GM18868 (cell line): ENCODE measurements around the gene SCUBE2.

Experiments
- ATAC-seq: cut with Tn5 transposase; IDR thresholded peaks from one replicate; pipeline ENCODE4 v1.9.1; 2021; ENCODE audit warnings: mild to moderate bottlenecking, moderate library complexity; ENCODE audit not compliant: unreplicated experiment

SCUBE2 gene

DNA sequence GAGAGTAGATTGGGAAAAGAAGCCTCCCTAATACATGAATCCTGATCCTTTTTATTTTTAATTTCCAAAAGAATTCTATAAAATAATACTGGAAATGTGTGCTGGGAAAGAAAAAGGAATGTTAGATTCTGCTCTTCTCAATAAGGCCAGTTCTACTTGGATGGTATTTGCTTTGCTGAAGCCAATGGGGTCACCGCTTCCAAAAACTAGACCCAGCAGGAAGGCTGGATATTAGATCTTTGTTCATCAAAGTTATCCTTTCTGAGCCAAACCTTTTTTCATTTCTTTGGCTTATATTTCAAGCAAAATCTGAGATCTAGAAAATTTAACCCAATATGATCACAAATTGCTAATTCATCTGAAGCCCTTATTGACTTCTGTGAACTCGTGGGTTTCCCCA, 41.4 kb downstream of the SCUBE2 start:
- ATAC-seq = no peak

DNA sequence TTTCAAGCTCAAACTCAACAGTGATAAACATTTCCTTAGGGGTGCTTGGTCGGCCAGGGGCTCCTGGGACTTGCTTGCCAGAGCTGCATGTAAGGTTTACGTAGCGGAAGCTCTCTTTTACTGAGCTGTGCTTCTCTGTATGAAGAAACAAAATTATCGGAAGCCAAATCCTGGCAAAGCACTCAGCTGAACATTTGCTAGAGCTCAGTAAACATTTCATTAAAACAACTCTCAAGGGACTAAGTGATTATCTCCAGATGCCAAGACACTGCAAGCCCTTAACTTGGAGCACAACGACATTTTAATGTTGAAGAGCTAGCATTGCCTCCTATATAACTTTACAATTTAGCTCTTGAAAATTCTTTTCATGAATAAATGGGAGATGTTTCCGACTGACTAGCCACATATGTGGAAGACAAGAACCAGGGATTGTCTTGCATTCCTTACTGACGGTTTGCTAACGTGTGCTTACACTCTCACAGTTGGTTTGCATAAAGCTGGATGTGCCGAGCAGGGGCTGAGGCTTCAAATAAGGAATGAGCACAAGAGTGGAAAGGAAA, 43.4 kb downstream of the SCUBE2 start:
- no peak for ATAC-seq

DNA sequence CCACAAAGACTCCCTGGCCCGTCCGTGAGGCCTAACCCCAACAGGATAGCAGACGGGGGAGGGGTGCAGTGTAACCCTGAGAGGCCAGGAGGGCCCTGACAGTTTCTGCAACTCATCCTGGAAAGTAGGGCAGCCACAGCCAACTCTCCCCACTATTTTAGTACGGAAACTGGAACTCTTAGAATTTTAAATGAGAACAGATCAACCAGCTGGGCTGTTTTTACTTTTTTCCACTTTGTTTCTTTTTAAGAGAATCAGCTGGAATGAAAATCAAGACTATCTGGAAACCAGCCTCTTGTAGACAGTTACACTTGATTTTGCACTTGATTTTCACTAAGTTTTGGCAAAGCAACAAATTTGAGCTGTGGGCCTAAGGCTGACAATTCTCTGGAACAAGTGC, 44.9 kb downstream of the SCUBE2 start:
- no peak for ATAC-seq

DNA sequence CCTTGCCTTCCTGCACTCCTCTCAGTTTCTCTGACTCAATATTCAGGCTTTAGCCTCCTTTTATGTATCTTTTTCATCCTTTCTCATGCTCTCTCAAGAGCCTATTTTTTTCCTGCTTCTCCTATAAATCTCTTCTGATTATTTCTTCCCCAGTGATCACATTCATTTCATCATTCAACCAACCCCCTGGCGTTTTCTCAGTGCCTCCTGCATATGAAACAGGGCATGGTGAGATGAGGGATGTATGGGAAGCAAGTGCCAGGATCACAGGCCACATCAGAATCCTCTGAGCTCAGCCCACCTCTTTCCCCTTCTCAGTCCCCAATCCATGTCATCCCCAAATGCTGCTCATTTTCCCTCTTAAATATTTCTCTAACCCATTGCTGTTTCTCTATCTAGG, 48.9 kb downstream of the SCUBE2 start:
- ATAC-seq = no peak

DNA sequence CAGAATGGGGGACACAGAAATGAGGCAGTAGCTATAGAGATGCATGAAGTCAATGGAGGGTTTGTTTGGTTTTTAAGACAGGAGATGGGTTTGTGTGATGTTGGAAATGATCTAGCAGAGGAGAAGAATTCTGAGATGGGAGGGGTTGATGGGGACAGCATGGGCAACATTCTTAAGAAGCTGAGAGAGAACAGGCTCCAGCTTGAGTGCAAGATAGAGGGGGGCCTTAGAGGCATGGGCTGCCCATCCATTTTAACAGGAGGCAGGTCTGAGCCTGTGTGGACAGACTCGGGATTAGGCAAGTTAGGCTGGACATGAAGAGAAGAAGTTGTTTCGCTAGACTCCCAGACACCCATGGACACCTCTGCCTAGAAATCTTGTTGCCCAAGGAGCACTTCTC, 49.7 kb downstream of the SCUBE2 start:
- no peak for ATAC-seq

DNA sequence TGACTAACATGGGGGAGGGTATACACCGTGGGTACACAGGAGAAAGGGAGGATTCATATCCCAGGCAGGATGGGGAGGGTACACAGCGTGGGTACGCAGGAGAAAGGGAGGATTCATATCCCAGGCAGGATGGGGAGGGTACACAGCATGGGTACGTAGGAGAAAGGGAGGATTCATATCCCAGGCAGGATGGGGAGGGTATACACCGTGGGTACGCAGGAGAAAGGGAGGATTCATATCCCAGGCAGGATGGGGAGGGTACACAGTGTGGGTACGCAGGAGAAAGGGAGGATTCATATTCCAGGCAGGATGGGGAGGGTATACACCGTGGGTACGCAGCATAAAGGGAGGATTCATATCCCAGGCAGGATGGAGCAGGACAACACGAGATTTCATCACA, 51.0 kb downstream of the SCUBE2 start:
- ATAC-seq = no peak

DNA sequence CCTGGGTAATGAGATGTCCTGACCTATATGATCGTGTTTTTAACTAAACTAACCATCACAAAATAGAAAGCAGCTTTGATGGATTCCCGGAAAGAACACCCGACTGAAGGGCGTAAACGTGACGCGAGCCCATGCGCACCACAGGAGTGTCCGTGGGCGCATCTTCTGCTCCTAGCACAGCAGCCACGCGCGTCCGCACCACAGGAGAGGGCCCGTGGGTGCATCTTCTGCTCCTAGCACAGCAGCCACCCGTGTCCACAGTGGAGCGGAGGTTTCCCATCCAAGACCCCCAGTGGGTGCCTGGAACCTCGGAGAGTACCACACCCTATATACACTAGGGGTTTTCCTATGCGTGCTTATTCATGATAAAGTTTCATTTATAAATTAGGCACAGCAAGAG, 51.5 kb downstream of the SCUBE2 start:
- ATAC-seq = no peak

DNA sequence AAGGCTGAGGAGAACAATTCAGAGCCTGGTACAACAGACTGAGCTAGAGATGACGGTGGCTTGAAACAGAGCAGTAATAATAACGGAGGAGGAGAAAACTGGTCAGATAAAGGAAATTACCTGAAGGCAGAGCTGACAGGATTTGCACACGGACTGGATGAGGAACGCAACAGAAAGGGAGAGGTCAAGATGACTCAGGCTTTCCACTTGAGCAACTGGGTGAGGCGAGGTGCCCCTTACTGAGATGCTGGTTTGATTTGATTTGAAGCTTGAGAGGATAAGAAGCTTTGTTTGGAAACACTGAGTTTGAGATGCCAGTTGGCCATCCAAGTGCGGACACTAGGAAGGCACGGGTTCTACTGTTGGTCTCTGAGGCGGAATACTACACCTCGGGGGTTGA, 52.2 kb downstream of the SCUBE2 start:
- ATAC-seq = peak; percentile 49

DNA sequence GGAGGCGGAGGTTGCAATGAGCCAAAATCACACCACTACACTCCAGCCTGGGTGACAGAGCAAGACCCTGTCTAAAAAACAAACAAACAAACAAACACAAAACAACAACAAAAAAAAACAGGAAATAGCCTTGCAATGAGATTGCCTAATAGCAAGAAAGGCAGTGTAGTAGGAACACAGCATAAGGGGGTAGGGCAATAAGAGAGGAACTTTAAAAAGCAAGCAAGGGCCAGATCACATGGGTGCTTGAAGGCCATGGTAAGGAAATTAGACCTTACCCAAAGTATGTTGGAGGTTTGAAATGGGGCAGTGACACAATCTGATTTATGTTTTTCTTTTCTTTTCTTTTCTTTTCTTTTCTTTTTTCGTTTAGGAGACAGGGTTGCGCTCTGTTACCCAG, 52.9 kb downstream of the SCUBE2 start:
- no peak for ATAC-seq

DNA sequence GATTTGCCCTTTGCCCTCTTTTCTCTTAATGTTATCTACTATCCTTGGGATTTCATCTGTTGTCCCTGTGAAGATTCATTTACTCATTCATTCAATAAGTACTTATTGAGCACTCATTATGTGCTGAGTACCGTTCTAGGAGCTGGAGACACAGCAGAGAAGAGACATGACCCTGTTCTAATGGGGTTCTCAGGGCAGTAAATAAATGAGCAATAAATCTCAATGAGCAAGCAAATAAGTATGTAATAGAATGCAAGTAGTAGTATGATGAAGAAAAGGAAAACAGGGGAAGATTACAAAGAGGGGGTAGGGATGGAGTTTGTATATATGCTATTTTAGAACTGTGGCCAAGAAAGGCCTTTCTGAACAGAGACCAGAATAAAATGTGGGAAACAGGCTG, 53.4 kb downstream of the SCUBE2 start:
- no peak for ATAC-seq

DNA sequence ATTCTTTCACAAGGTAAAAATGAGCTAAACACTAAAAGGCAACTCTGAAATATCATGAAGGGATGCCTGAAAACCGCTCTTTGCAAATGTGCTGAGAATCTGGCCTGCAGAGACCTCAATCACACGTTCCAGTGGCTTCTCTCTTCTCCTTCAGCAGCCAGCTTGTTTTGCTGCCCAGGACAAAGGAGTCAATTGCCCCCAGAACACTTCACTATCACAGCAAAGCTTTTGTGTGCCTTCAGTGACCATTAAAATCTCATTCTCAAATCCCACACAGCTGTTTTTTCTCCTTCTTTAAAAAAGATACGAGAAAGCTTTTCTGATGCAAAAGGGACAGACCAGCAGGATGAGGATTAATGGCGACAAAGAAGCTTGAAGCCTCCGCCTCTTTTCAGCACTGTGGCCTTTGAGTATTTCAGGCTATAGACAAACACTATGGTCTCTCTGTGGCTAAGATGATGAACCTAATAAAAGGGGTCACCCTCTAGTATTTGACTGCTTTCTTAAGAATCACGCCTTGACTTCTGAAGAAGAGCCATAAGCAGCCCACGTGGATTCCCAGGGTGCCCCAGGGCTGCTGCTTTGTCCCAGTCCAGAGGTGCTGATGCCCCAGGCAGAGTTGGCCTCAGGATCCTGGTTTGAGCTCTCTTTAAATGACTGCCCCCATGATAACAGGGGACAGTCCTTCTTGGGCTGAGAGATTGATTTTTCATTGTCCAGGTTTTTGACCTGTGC, 54.2 kb downstream of the SCUBE2 start:
- ATAC-seq = no peak

DNA sequence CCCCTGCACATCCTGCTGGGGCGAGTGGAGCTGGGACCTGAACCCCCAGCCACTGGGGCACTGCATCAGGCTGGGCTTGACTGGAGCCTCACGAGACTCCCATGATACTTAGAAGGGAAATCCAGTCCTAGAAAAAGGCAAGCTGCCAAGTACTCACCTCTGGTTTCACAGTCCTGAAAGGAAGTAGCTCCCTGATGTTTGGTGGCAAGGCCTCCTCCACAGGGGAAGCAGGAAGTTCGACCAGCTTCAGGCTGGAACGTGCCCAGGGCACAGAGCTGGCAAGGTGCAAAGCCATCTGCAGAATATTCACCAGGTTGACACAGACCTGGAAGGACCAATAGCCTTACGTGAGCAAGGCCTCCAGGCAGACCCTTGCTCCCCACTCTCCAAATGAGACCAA, 60.8 kb downstream of the SCUBE2 start:
- ATAC-seq = no peak

DNA sequence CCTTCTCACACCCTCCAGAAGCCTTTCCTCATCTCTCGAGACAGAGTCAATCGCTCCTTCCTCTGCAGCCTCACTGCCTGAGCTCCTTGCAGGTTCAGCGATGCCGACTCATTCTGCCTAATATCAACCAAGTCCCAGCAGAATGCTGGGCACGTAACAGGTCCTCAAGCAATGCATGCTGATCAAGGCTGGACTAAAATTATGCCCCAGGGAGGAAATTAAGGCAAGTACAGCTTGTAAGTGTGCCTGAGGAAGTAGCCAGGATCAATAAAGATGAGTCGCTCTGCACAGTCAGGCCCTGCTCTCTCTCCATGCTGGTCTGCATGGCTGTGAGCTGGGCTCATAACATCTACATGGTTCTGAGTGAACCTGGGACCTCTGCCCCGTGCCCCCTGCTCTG, 62.0 kb downstream of the SCUBE2 start:
- no peak for ATAC-seq

DNA sequence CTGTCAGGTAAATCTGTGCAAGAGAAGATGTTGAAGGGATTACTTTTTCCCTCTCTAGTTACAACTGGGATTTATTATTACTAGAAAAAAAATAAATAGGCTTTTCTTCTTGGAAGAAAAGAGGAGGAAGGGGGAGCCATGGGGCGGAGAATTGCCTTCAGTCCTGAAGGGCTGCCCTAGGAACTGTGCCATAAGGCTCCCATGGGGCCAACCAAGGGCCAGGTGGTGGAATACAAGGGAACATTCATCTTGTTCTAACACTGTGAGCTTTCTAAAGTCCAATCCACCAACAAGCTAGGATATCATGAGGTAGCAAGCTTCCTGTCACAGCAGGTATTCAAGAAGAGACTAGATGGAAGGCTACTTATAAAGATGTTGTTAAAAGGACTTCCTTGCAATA, 62.8 kb downstream of the SCUBE2 start:
- ATAC-seq = no peak

DNA sequence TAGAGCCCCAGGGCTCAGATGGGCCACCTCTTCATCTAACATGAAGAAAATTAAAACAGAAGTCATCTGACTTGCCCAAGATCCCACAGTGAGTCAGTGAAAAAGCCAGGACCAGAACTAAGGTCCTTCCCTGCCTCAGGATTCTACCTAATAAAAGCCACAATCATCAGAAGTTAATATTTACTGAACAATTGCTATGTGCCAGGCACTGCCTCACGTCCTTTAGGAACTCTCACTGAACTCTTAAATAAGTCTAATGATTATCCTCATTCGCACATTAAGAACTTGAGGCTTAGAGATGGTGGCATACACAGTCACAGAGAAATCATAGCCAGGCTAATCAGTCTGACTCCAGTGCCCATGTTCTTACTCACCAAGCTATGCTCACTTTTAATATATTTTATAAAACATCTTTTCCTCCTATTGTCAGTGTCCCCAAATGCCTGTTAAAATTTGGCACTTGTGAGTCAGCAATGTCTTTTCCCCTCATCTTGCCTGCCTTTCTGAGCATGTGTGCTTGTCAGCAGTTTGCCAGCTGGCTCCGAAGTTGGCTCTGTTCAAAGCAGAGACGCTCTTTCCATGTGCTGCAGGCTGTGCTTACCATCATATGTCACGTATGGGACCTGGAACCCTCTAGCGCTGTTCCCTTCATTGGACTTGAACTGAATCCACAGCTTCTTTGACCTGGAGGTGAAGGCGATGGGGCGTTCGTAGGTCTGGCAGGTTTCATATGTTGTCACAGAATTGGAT, 66.1 kb downstream of the SCUBE2 start:
- ATAC-seq = no peak

DNA sequence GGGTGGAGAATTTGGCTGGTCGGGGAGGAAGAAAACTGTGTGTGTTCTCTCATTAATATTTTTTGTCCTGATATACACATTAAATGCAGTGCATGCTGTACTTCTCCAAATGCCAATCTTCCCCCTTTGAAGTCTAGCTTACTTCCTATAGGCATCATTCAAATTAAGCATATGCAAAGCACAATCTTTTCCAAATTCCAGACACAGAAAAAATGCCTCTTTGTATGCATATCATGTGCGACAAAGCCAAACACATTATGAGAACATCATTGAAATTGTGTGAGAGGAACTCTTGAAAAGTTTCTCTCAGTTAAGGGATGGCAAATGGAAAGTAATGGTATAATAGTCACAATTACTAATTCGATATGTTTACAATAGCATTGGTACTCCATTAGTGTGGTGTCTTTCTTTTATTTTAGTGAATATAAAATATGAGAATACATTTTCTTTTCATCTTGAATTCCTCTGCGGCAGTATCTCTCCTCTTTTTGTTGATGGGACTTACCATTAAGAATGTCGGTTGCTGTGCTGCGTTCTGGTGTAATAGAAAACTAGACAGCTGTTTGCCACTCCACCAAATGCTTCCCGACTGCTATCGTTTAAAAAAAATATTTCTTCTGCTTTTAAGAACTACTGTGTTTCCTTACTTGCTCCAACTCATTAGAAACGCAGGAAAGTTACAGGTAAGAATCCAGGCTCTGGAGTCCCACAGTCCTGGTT, 68.3 kb downstream of the SCUBE2 start:
- no peak for ATAC-seq

DNA sequence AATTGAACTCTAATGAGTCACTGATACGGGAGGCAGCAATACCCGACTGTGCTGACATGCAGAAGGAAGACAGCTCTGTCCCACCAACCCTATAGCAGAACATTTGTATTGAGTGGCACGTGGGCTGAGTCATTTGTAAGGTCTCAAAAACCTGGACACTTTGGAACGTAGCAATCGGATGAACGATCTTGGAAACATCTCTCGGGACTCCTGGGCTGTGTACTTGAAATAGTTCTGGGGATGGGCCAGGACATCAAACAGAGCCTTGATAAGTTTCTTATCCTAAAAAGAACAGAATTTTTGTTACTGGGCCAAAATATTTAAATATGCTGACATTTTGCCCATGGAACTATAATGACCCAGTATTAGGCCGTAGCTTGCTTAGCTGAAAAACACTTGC, 70.5 kb downstream of the SCUBE2 start:
- no peak for ATAC-seq

DNA sequence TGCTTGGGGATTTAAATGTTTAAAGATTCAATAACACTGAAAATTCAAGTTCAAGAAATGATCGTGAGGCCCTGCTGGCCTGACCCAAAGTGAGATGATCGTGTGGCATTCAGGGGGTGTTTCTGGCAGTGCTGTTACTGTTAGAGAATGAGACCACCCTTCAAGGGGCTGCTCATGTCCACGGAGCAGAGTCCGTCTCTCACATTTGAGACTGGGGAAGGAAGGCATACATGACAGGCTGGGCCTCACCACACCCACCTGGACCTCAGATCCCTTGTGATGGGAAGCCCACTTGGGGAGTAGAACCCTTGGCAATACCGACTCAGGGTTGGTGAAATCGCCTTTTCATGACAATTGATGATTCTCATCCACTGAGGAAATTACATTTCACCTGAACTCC, 71.5 kb downstream of the SCUBE2 start:
- no peak for ATAC-seq

DNA sequence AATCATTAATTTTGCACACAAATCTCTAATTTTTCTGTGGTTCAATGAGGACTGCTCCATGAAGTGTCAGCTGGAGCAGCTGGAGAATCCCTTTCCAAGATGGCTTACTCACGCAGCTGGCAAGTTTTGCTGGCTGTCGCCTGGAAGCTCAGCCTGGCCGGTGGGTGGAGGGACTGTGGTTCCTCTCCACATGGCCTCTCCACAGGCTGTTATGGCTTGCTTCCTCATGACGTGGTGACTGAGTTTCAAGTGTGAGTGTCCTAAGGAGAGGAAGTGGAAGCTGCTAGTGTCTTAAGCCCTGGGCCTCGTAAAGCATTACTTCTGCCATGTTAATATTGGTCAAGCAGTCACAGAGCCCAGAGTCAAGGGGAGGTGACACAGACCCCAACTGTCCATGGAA, 73.6 kb downstream of the SCUBE2 start:
- no peak for ATAC-seq

DNA sequence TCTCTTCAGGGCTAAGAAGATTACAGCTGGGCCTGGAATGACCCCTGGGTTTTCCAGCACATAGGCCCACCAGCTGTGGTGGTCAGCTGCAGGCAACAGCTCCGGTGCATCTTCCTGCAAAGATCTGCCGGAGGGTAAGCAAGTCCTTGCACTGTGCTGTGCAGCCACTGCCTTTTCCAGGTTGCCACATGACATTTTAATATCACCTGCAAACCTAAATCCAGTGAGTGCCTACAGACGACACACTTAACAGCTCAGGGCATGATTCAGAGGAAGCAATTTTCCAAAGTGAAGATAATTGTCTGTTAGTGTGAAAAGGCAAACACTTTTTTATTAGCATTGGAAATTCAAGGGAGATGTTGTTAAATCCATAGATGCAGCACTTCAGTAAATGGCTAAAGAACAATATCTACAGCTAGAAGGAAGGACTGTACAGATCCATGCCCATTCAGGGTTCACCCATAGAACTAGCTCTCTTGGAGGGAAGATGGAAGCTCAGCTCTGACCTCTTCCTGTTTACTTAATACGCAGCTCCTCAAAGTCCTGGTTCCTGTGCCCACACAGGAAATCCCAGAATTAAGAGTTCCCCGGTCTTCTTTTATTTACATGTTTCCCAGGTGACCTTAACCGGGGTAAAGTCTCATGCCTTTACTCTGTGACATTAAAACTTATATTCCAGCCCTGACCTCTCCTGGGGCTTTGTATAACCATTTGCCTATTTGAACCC, 74.3 kb downstream of the SCUBE2 start:
- ATAC-seq = no peak

DNA sequence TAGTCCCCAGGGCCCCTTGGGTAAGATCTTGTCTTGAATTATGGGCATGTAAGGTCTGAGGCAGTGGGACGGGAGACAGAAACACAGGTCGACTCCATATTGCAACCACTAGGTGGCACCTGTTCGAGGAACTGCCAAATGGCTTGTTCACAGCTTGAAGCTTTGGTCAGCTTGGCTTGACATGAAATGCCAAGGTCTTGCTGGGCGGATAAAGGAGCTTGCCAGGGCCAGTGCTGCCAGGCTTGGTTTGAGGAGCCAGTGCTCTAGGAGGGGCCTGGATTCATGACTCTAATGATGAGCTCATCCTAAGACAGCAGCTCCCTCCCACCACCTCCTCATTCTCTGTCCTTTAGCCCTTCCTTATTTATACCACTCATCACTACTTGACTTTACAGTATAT, 75.7 kb downstream of the SCUBE2 start:
- ATAC-seq = peak; percentile 62
